Cardiac muscle cell (in vitro differentiated cells and primary cell): Measurements from ENCODE around the gene PRR20D. TPM values are rescaled to one million over a fixed set of nuclear protein-coding genes. Genes with fewer than 3 reads are reported as not detected.

Experiments used
- DNase-seq, 2 donors: peaks; one replicate each; pipeline versions ENCODE4 v3.0.0 to v3.0.0-alpha.2; 2010 to 2017; ENCODE audit warnings: low read depth in 1 of 2, low spot score in 1 of 2
- H3K27ac ChIP-seq: fragments of 200-600 bp; sonication (generic); 2 replicates; pipeline ENCODE4 v1.5.1; 2016
- H3K27me3 ChIP-seq: fragments of 200-600 bp; sonication (generic); 2 replicates; pipeline ENCODE4 v1.6.0; 2016; ENCODE audit warnings: control low read depth
- H3K36me3 ChIP-seq: fragments of 200-600 bp; sonication (generic); 2 replicates; pipeline ENCODE4 v1.5.1; 2016; ENCODE audit warnings: control low read depth
- H3K4me1 ChIP-seq: fragments of 200-600 bp; sonication (generic); 2 replicates; pipeline ENCODE4 v1.8.1; 2017; ENCODE audit warnings: low read depth, mild to moderate bottlenecking, mixed run types
- H3K4me3 ChIP-seq: fragments of 200-600 bp; sonication (generic); 2 replicates; pipeline ENCODE4 v1.5.1; 2016; ENCODE audit warnings: mild to moderate bottlenecking
- H3K9me3 ChIP-seq: fragments of 200-600 bp; sonication (generic); 2 replicates; pipeline ENCODE4 v1.5.1; 2017; ENCODE audit warnings: low read depth, mild to moderate bottlenecking, control low read depth
- CTCF ChIP-seq: IDR thresholded peaks from 2 replicates; pipeline ENCODE4 v1.5.1; 2012; ENCODE audit warnings: low read depth, mild to moderate bottlenecking, low read length
- polyA plus RNA-seq: library from polyadenylated mRNA; unstranded; fragments of >200 nt; fragmentation: Nextera tagmentation; extraction: Ambion mirVana; gene quantifications from 2 replicates; pipeline ENCODE4 v1.2.1, GENCODE V29; 2016
- total RNA-seq: library from RNA; depleted of rRNA; stranded (reverse); fragments of >200 nt; gene quantifications from 2 replicates; pipeline ENCODE4 v1.2.3, GENCODE V29; 2016

Gene PRR20D
- total and polyA plus RNA-seq, 2 experiments from 2014 or later, result not detected

- H3K27me3 ChIP-seq, result no peaks in the 10 kb centered on the region
- no peak for TF ChIP-seq CTCF
- no peak overlapping the region for H3K27ac ChIP-seq
- no peaks in the 10 kb centered on the region for H3K4me1 ChIP-seq
- no peaks in the 10 kb centered on the region for H3K36me3 ChIP-seq
- H3K9me3 ChIP-seq, result no peaks in the 10 kb centered on the region
- DNase-seq, result no peak
- no peak overlapping the region for H3K4me3 ChIP-seq
Measured at GRCh38 chr13:57212989-57213388, 52.6 kb downstream of the PRR20D start.

Other genes with a start within 250 kb of the PRR20D start
- gene PRR20A, start 19.7 kb upstream of the PRR20D start, total RNA-seq, result not detected in 2 replicates
- not detected in 2 replicates for gene PRR20A, start 19.7 kb upstream of the PRR20D start, polyA plus RNA-seq
- gene PRR20B, start 13.1 kb upstream of the PRR20D start, total RNA-seq, result not detected in 2 replicates
- not detected in 2 replicates for gene PRR20B, start 13.1 kb upstream of the PRR20D start, polyA plus RNA-seq
- not detected in 2 replicates for gene PRR20C, start 6.6 kb upstream of the PRR20D start, total RNA-seq
- not detected in 2 replicates for gene PRR20C, start 6.6 kb upstream of the PRR20D start, polyA plus RNA-seq
- not detected in 2 replicates for gene PRR20E, start 6.6 kb downstream of the PRR20D start, total RNA-seq
- gene PRR20E, start 6.6 kb downstream of the PRR20D start, polyA plus RNA-seq, result not detected in 2 replicates